PC-3 (cell line): ENCODE measurements around the gene ANKRD34B. TPM values are rescaled to one million over a fixed set of nuclear protein-coding genes. Genes with fewer than 3 reads are reported as not detected.

Experiments used
- ATAC-seq: fragments of 200-7000 bp; cut with Tn5 transposase; 2 replicates; pipeline ENCODE4 v1.9.1; 2020; ENCODE audit warnings: mild to moderate bottlenecking, moderate library complexity
- BruUV-seq: library from RNA; stranded (reverse); fragments of 400-500 nt; replicated peaks from 2 replicates; lab custom pipeline; 2021; lab: Mats Ljungman, UMichigan
- CTCF ChIA-PET: fragments of 300-600 bp; sonication (Branson Sonifier 250); formaldehyde crosslinking; loops from one replicate; lab custom pipeline; 2022; ENCODE audit warnings: antibody characterized with exemption; lab: Charles Lee
- POLR2A ChIA-PET: fragments of 300-600 bp; sonication (Branson Sonifier 250); formaldehyde crosslinking; loops from one replicate; lab custom pipeline; 2022; ENCODE audit warnings: antibody characterized with exemption; ENCODE audit not compliant: unreplicated experiment; lab: Charles Lee
- DNase-seq: peaks from one replicate; pipeline ENCODE4 v3.0.0-alpha.2; 2015
- H2AFZ ChIP-seq: fragments of 300-600 bp; sonication (generic); 2 replicates; pipeline ENCODE4 v1.6.0; 2016; ENCODE audit warnings: antibody characterized with exemption, low read length
- H3F3A ChIP-seq: fragments of 300-600 bp; sonication (generic); one replicate; pipeline ENCODE4 v1.6.0; 2017; ENCODE audit warnings: antibody characterized with exemption, low read length, control low read depth, mild to moderate bottlenecking; ENCODE audit not compliant: unreplicated experiment
- H3K27ac ChIP-seq: fragments of 300-600 bp; sonication (generic); 2 replicates; pipeline ENCODE4 v1.5.1; 2016; ENCODE audit warnings: mild to moderate bottlenecking, low read length
- H3K27me3 ChIP-seq: fragments of 300-600 bp; sonication (generic); 2 replicates; pipeline ENCODE4 v1.6.1; 2016; ENCODE audit warnings: low read length, mixed read lengths
- H3K36me3 ChIP-seq: fragments of 300-600 bp; sonication (generic); 2 replicates; pipeline ENCODE4 v1.6.1; 2016; ENCODE audit warnings: low read depth, mixed run types, low read length, mixed read lengths
- H3K4me1 ChIP-seq: fragments of 300-600 bp; sonication (generic); 2 replicates; pipeline ENCODE4 v1.5.1; 2016; ENCODE audit warnings: low read length; ENCODE audit not compliant: insufficient read depth
- H3K4me2 ChIP-seq: fragments of 300-600 bp; sonication (generic); 2 replicates; pipeline ENCODE4 v1.6.0; 2016; ENCODE audit warnings: low read length
- H3K4me3 ChIP-seq: fragments of 300-600 bp; sonication (generic); 2 replicates; pipeline ENCODE4 v1.5.1; 2016; ENCODE audit warnings: mild to moderate bottlenecking, low read length, mixed read lengths
- H3K79me2 ChIP-seq: fragments of 300-600 bp; sonication (generic); 2 replicates; pipeline ENCODE4 v1.6.1; 2017; ENCODE audit warnings: low read length, mixed read lengths
- H3K9ac ChIP-seq: fragments of 300-600 bp; sonication (generic); 2 replicates; pipeline ENCODE4 v1.6.0; 2016; ENCODE audit warnings: mild to moderate bottlenecking, low read length
- H3K9me2 ChIP-seq: fragments of 300-600 bp; sonication (generic); replicated peaks from 2 replicates; pipeline ENCODE4 v1.6.1; 2016; ENCODE audit warnings: mixed run types, low read length, mixed read lengths
- H3K9me3 ChIP-seq: fragments of 300-600 bp; sonication (generic); 2 replicates; pipeline ENCODE4 v1.6.1; 2016; ENCODE audit warnings: low read length, mixed read lengths
- H4K20me1 ChIP-seq: fragments of 300-600 bp; sonication (generic); 2 replicates; pipeline ENCODE4 v1.6.1; 2016; ENCODE audit warnings: low read length, mixed read lengths
- EZH2 ChIP-seq: fragments of 300-600 bp; sonication (generic); IDR thresholded peaks from one replicate; pipeline ENCODE4 v1.6.1; 2017; ENCODE audit warnings: antibody characterized with exemption, mild to moderate bottlenecking, low read length; ENCODE audit not compliant: unreplicated experiment
- EZH2phosphoT487 ChIP-seq: fragments of 300-600 bp; sonication (generic); IDR thresholded peaks from 2 replicates; pipeline ENCODE4 v1.6.1; 2018; ENCODE audit warnings: mild to moderate bottlenecking, antibody characterized with exemption, low read length, borderline replicate concordance
- intact Hi-C: fragments of 100-400 bp; cut with micrococcal nuclease; formaldehyde crosslinking; loops from 2 replicates; pipeline ENCODE4 v1.9.0; 2023
- total RNA-seq: library from RNA; depleted of rRNA; stranded (reverse); fragments of >200 nt; gene quantifications from 2 replicates; pipeline ENCODE4 v1.2.3, GENCODE V29; 2014
- TF ChIP-seq, protein P1 (sequence below): fragments of 300-600 bp; sonication (generic); conservative IDR thresholded peaks from 2 replicates; pipeline ENCODE4 v1.5.1; 2017; ENCODE audit warnings: antibody characterized with exemption, low read depth, mild to moderate bottlenecking, low read length

ANKRD34B gene
- total RNA-seq, 1 experiment from 2014 or later: not detected

DNA sequence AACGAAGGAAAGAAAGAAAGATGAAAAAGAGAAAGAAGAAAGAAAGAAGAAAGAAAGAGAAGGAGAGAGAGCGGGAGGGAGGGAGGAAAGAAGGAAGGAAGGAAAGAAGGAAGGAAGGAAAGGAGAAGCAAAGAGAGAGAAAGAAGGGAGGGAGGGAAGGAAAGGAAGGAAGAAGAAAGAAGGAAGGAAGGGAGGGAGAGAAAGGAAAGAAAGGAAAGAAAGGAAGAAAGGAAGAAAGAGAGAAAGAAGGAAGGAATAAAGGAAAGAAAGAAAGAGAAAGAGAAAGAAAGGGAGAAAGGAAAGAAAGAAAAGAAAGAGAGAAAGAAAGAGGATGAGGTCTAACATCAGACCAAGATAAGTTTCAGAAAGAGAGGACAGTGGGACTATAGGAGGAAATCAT, 9.0 kb upstream of the ANKRD34B start:
- ChIA-PET POLR2A (no interaction called here), CTCF (no interaction called here)
- Histone ChIP-seq H3K9me2 (no peaks in the 10 kb centered on the region), H3F3A (no peaks in the 10 kb centered on the region), H3K9ac (no peak overlapping the region), H3K27me3 (peaks cover 14% of the 10 kb centered on the region; the same call in 1 of the 2 replicates), H3K4me1 (no peaks in the 10 kb centered on the region), H3K27ac (no peak overlapping the region), H3K79me2 (no peaks in the 10 kb centered on the region), H3K36me3 (no peaks in the 10 kb centered on the region), H2AFZ (no peak overlapping the region), H3K9me3 (no peaks in the 10 kb centered on the region), H4K20me1 (no peaks in the 10 kb centered on the region), H3K4me2 (no peak overlapping the region), H3K4me3 (no peak overlapping the region)
- no peak for TF ChIP-seq EZH2
- TF ChIP-seq, protein P1, sequence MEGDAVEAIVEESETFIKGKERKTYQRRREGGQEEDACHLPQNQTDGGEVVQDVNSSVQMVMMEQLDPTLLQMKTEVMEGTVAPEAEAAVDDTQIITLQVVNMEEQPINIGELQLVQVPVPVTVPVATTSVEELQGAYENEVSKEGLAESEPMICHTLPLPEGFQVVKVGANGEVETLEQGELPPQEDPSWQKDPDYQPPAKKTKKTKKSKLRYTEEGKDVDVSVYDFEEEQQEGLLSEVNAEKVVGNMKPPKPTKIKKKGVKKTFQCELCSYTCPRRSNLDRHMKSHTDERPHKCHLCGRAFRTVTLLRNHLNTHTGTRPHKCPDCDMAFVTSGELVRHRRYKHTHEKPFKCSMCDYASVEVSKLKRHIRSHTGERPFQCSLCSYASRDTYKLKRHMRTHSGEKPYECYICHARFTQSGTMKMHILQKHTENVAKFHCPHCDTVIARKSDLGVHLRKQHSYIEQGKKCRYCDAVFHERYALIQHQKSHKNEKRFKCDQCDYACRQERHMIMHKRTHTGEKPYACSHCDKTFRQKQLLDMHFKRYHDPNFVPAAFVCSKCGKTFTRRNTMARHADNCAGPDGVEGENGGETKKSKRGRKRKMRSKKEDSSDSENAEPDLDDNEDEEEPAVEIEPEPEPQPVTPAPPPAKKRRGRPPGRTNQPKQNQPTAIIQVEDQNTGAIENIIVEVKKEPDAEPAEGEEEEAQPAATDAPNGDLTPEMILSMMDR: no peak
- no peak for TF ChIP-seq EZH2phosphoT487
- ATAC-seq (no peak), DNase-seq (no peak)
- intact Hi-C loops: no loop called here
- BruUV-seq: no TSS peak

DNA sequence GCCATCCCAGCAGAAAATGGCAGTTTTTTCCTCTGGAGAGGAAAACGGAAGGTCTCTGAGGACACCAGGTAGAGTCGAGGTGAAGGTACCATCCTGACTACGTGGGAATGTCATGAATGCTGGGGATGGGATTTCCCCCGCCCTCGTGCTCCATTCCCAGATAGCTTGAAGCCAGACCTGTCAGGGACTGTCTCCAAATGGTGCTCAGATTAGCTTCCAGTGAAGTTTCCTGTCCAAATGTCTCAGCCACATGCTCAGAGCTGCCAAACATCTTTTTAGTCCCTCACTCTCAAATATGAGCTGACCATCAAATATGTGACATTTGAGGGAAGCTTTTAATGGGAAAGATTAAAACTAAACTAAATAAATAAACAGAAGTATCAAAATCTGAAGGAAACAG, 7.6 kb upstream of the ANKRD34B start:
- Histone ChIP-seq H3K4me2 (no peak overlapping the region), H2AFZ (no peak overlapping the region), H3K27me3 (peaks cover 14% of the 10 kb centered on the region; the same call in 1 of the 2 replicates), H3K9ac (no peak overlapping the region), H4K20me1 (no peaks in the 10 kb centered on the region), H3K4me3 (no peak overlapping the region), H3K36me3 (no peaks in the 10 kb centered on the region), H3K79me2 (no peaks in the 10 kb centered on the region), H3K9me2 (no peaks in the 10 kb centered on the region), H3K4me1 (no peaks in the 10 kb centered on the region), H3K9me3 (no peaks in the 10 kb centered on the region), H3F3A (no peaks in the 10 kb centered on the region), H3K27ac (no peak overlapping the region)
- ATAC-seq: no peak
- no peak for TF ChIP-seq EZH2
- TF ChIP-seq, protein P1: no peak
- intact Hi-C loops: no loop called here
- ChIA-PET CTCF (no interaction called here), POLR2A (no interaction called here)
- no peak for DNase-seq
- BruUV-seq: no TSS peak

GRCh38 chr5:80576383-80576782, 6.3 kb upstream of the ANKRD34B start:
- Histone ChIP-seq H3K4me3 (no peak overlapping the region), H3K79me2 (no peaks in the 10 kb centered on the region), H3K36me3 (no peaks in the 10 kb centered on the region), H3F3A (no peaks in the 10 kb centered on the region), H3K9me3 (no peaks in the 10 kb centered on the region), H3K4me2 (no peak overlapping the region), H3K4me1 (no peaks in the 10 kb centered on the region), H3K9ac (no peak overlapping the region), H3K9me2 (no peaks in the 10 kb centered on the region), H4K20me1 (no peaks in the 10 kb centered on the region), H3K27me3 (peaks cover 14% of the 10 kb centered on the region; the same call in 1 of the 2 replicates), H2AFZ (no peak overlapping the region), H3K27ac (no peak overlapping the region)
- no peak for TF ChIP-seq EZH2
- TF ChIP-seq EZH2phosphoT487: no peak
- TF ChIP-seq, protein P1: no peak
- ChIA-PET POLR2A (no interaction called here), CTCF (no interaction called here)
- ATAC-seq (no peak), DNase-seq (no peak)
- intact Hi-C loops: no loop called here
- BruUV-seq: no TSS peak
